Esophagus squamous epithelium (tissue), 5 donors: ENCODE results near the gene SLC14A1. TPM values are rescaled to one million over a fixed set of nuclear protein-coding genes. Genes with fewer than 3 reads are reported as not detected.

Experiments
- DNase-seq: peaks from one replicate; lab custom pipeline; 2025; lab: John Stamatoyannopoulos, UW
- H3K27ac ChIP-seq, 4 donors: fragments of 200-600 bp; sonication (generic); one replicate each; pipeline ENCODE4 v1.5.1; 2016 to 2019; ENCODE audit warnings: mild to moderate bottlenecking in 1 of 4
- H3K27me3 ChIP-seq, 4 donors: fragments of 200-600 bp; sonication (generic); 1 replicate in 3 of 4; 2 replicates in 1 of 4; pipeline versions ENCODE4 v1.5.1 to v1.6.0; 2017 to 2021; ENCODE audit warnings: antibody characterized with exemption in 1 of 4
- H3K36me3 ChIP-seq, 3 donors: fragments of 200-600 bp; sonication (generic); one replicate each; pipeline ENCODE4 v1.5.1; 2016 to 2019
- H3K4me1 ChIP-seq, 3 donors: fragments of 200-600 bp; sonication (generic); one replicate each; pipeline ENCODE4 v1.5.1; 2017 to 2019
- H3K4me3 ChIP-seq, 4 donors: fragments of 200-600 bp; sonication (generic); 1 replicate in 3 of 4; 2 replicates in 1 of 4; pipeline ENCODE4 v1.5.1; 2016 to 2019; ENCODE audit warnings: mild to moderate bottlenecking in 2 of 4, moderate library complexity in 1 of 4
- H3K9me3 ChIP-seq, 3 donors: fragments of 200-600 bp; sonication (generic); one replicate each; pipeline ENCODE4 v1.5.1; 2016 to 2019
- POLR2A ChIP-seq, 4 donors: fragments of 450-650 bp; IDR thresholded peaks; one replicate each; pipeline ENCODE4 v1.6.1; 2017; ENCODE audit warnings: antibody characterized with exemption in 4 of 4, mild to moderate bottlenecking in 4 of 4, moderate library complexity in 3 of 4
- WGBS, 2 donors: methylation state at CpG; one replicate each; pipeline ENCODE4 v1.1.5; 2018; 5-methylcytosine and 5-hydroxymethylcytosine counted together
- intact Hi-C: fragments of 100-400 bp; cut with DNase I; formaldehyde crosslinking; loops from one replicate; pipeline ENCODE4 v1.15.0; 2022
- total RNA-seq, 4 donors: library from RNA; depleted of rRNA; stranded (reverse); fragments of >200 nt; gene quantifications; one replicate each; pipeline ENCODE4 v1.1.0, GENCODE V29; 2016
- TF ChIP-seq, protein P1 (sequence below), 6 experiments: fragments of 450-650 bp in 4 of 6; fragments of 200-600 bp in 2 of 6; sonication (generic) in 2 of 6; IDR thresholded peaks; one replicate each; pipeline ENCODE4 v1.5.1; 2016 to 2019; ENCODE audit warnings: antibody characterized with exemption in 6 of 6, mild to moderate bottlenecking in 4 of 6, moderate library complexity in 4 of 6
- donor health status: DM: yes; HTN: yes; CAD: no.

The SLC14A1 gene
- 1 to 10 TPM in 1 of 4 donors, under 1 TPM in 2, not detected in 1; 0.53 to 1.1 (median 0.53) TPM for total RNA-seq

GRCh38 chr18:45723567-45724355 lies at the start of gene SLC14A1:
SLC14A1 (plus strand) TSS chr18:45724181; CDS start chr18:45730321, 6,140 bp downstream.
- no peak within 1 kb of the TSS for H3K4me3 ChIP-seq
- no peaks in the 10 kb centered on the region for H3K9me3 ChIP-seq
- H3K36me3 ChIP-seq = no peaks in the 10 kb centered on the region
- H3K4me1 ChIP-seq = no peaks in the 10 kb centered on the region
- TF ChIP-seq, protein P1, sequence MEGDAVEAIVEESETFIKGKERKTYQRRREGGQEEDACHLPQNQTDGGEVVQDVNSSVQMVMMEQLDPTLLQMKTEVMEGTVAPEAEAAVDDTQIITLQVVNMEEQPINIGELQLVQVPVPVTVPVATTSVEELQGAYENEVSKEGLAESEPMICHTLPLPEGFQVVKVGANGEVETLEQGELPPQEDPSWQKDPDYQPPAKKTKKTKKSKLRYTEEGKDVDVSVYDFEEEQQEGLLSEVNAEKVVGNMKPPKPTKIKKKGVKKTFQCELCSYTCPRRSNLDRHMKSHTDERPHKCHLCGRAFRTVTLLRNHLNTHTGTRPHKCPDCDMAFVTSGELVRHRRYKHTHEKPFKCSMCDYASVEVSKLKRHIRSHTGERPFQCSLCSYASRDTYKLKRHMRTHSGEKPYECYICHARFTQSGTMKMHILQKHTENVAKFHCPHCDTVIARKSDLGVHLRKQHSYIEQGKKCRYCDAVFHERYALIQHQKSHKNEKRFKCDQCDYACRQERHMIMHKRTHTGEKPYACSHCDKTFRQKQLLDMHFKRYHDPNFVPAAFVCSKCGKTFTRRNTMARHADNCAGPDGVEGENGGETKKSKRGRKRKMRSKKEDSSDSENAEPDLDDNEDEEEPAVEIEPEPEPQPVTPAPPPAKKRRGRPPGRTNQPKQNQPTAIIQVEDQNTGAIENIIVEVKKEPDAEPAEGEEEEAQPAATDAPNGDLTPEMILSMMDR (IDR thresholded peaks at IDR 0.05) = no peak
- TF ChIP-seq POLR2A (IDR thresholded peaks at IDR 0.05) = no peak
- peaks cover 0 to 96% (median 0%) of the 10 kb centered on the region in 4 donors for H3K27me3 ChIP-seq
- intact Hi-C loops = no loop called here
- WGBS, 2 donors = 47 to 65% methylated on average over 6 of the region's 6 CpGs
- no peak within 1 kb of the TSS for H3K27ac ChIP-seq
- DNase-seq = no peak

- no peaks in the 10 kb centered on the region for H3K9me3 ChIP-seq
- H3K27ac ChIP-seq = no peak overlapping the region
- TF ChIP-seq POLR2A (IDR thresholded peaks at IDR 0.05) = no peak
- TF ChIP-seq, protein P1 (IDR thresholded peaks at IDR 0.05) = no peak
- H3K36me3 ChIP-seq = no peaks in the 10 kb centered on the region
- no peaks in the 10 kb centered on the region for H3K4me1 ChIP-seq
- H3K27me3 ChIP-seq = peaks cover 0 to 41% (median 0%) of the 10 kb centered on the region in 4 donors
- DNase-seq = no peak
- 85 to 90% methylated on average over 3 to 4 of the region's 4 CpGs for WGBS, 2 donors
- intact Hi-C loops = no loop called here
- no peak overlapping the region for H3K4me3 ChIP-seq
Measured at GRCh38 chr18:45677276-45677807, 46.6 kb upstream of the SLC14A1 start.

- Histone ChIP-seq H3K9me3 (no peaks in the 10 kb centered on the region), H3K4me1 (no peaks in the 10 kb centered on the region), H3K27me3 (peaks cover 0 to 43% (median 0%) of the 10 kb centered on the region in 4 donors), H3K27ac (no peak overlapping the region), H3K4me3 (no peak overlapping the region), H3K36me3 (no peaks in the 10 kb centered on the region)
- TF ChIP-seq, protein P1 (IDR thresholded peaks at IDR 0.05) = no peak
- no peak for TF ChIP-seq POLR2A (IDR thresholded peaks at IDR 0.05)
- 48 to 57% methylated on average over 4 of the region's 4 CpGs for WGBS, 2 donors
- intact Hi-C loops = no loop called here
- DNase-seq = no peak
Measured at GRCh38 chr18:45678441-45678840, 45.5 kb upstream of the SLC14A1 start.

DNA sequence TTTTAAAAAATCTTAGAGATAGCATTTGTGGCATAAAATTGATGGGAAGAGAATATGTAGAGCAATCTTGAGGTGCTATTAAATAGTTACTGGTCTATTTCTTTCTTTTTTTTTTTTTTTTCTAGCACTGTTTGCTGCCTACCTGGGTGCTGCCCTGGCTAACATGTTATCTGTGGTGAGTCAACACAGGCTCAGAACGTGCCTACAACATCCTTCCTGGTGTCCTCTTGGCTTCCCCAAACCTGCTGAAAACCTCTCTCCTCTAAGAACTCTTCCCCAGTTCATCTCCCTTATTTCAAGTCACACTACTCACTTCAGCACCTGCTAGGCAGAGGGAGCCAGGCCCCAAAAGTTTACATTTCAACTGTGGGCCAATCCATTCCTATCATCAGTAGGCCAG lies 45.1 kb upstream of the SLC14A1 start:
- 6 to 20% methylated on average over 1 of the region's 1 CpG for WGBS, 2 donors
- DNase-seq = no peak
- Histone ChIP-seq H3K36me3 (no peaks in the 10 kb centered on the region), H3K4me1 (no peaks in the 10 kb centered on the region), H3K27ac (no peak overlapping the region), H3K4me3 (no peak overlapping the region), H3K9me3 (no peaks in the 10 kb centered on the region), H3K27me3 (peaks cover 0 to 46% (median 0%) of the 10 kb centered on the region in 4 donors)
- intact Hi-C loops = no loop called here
- no peak for TF ChIP-seq POLR2A (IDR thresholded peaks at IDR 0.05)
- TF ChIP-seq, protein P1 (IDR thresholded peaks at IDR 0.05) = no peak

DNA sequence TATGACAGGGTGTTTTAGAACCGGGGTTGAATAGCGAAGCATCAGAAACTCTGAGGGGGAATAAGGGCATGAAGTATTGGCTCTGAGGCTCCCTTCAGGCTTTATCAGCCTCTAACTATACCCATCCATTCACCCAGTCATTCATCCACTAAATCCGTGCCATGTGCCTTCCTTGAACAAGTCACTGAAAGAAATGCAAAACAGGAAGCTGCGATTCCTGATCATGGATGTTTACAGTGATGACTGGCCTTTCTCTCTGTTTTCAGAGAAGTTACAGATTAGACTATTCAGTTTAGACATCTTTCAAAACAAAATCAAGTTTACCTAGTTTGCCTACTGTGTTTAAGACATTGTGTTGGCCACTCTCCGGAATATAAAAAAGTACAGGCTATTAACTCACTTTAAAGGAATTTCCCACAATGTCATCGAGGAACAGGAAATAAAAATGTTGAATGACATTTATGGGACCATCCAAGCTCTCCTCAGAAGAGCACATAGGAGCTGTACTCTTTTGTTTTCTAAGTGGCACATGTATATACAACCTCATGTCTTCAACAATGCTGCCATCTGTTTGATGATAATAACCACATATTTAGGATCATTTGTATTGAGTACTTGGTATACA lies 43.8 kb upstream of the SLC14A1 start:
- Histone ChIP-seq H3K27ac (no peak overlapping the region), H3K4me1 (no peaks in the 10 kb centered on the region), H3K4me3 (no peak overlapping the region), H3K9me3 (no peaks in the 10 kb centered on the region), H3K36me3 (no peaks in the 10 kb centered on the region), H3K27me3 (peaks cover 0 to 54% (median 0%) of the 10 kb centered on the region in 4 donors)
- DNase-seq = no peak
- intact Hi-C loops = loop anchor here (10.0 kb wide), 1 partner anchor 205 kb away; no protein-coding TSS in a partner anchor
- no peak for TF ChIP-seq POLR2A (IDR thresholded peaks at IDR 0.05)
- TF ChIP-seq, protein P1 (IDR thresholded peaks at IDR 0.05) = no peak
- 81 to 86% methylated on average over 6 of the region's 6 CpGs for WGBS, 2 donors
